GM12878 (cell line): ENCODE results near the gene HHAT. TPM values are rescaled to one million over a fixed set of nuclear protein-coding genes. Genes with fewer than 3 reads are reported as not detected.

ENCODE experiments used
- ATAC-seq: fragments of 200-7000 bp; cut with Tn5 transposase; 3 replicates; pipeline ENCODE4 v1.9.1; 2020; ENCODE audit warnings: mild to moderate bottlenecking, moderate library complexity
- BruUV-seq: library from RNA; stranded (reverse); fragments of 400-500 nt; replicated peaks from 2 replicates; lab custom pipeline; 2021; lab: Mats Ljungman, UMichigan
- CTCF ChIA-PET: fragments of 300-600 bp; sonication (Branson Sonifier 250); formaldehyde crosslinking; extraction: SDS; loops from one replicate; lab custom pipeline; 2021; ENCODE audit warnings: inconsistent platforms; lab: Yijun Ruan, JAX
- POLR2A ChIA-PET: fragments of 350-600 bp; formaldehyde crosslinking; extraction: SDS; loops from one replicate; lab custom pipeline; 2021; ENCODE audit warnings: inconsistent platforms; lab: Charles Lee
- RAD21 ChIA-PET: fragments of 300-600 bp; sonication (Branson Sonifier 250); formaldehyde crosslinking; loops from one replicate; lab custom pipeline; 2023; ENCODE audit warnings: antibody characterized with exemption; ENCODE audit not compliant: unreplicated experiment; lab: Charles Lee
- SMC1A ChIA-PET: fragments of 300-600 bp; sonication (Branson Sonifier 250); formaldehyde crosslinking; loops from one replicate; lab custom pipeline; 2023; ENCODE audit not compliant: unreplicated experiment, uncharacterized antibody; lab: Charles Lee
- DNase-seq: peaks from one replicate; pipeline ENCODE4 v3.0.0-alpha.2; 2011; ENCODE audit warnings: low read depth, low spot score
- FAIRE-seq: peaks from 3 replicates; lab custom pipeline; 2011; peaks lifted over from hg19 to GRCh38; lab: Jason Lieb, UNC
- H2AFZ ChIP-seq: 2 replicates; pipeline ENCODE4 v1.6.0; 2011; ENCODE audit warnings: low read depth, low read length, control low read depth; ENCODE audit not compliant: control insufficient read depth
- H3K27ac ChIP-seq: 2 replicates; pipeline ENCODE4 v1.5.1; 2011; ENCODE audit warnings: control low read depth; ENCODE audit not compliant: control insufficient read depth, insufficient read depth
- H3K27me3 ChIP-seq, 2 experiments: replicated peaks in 1 of 2; 2 replicates each; pipeline versions ENCODE4 v1.6.0 to v1.6.1; 2011; ENCODE audit warnings: low read length in 1 of 2; ENCODE audit not compliant: control insufficient read depth in 2 of 2, insufficient read depth in 2 of 2
- H3K36me3 ChIP-seq, 2 experiments: 2 replicates each; pipeline ENCODE4 v1.5.1; 2011; ENCODE audit warnings: low read length in 1 of 2; ENCODE audit not compliant: control insufficient read depth in 2 of 2, insufficient read depth in 2 of 2
- H3K4me1 ChIP-seq: 2 replicates; pipeline ENCODE4 v1.6.1; 2011; ENCODE audit warnings: mild to moderate bottlenecking, low read length, moderate library complexity, mixed read lengths; ENCODE audit not compliant: control insufficient read depth, insufficient read depth
- H3K4me2 ChIP-seq: 2 replicates; pipeline ENCODE4 v1.6.0; 2011; ENCODE audit warnings: control low read depth; ENCODE audit not compliant: control insufficient read depth, insufficient read depth
- H3K4me3 ChIP-seq: fragments of 200-600 bp; sonication (generic); 2 replicates; pipeline ENCODE4 v1.5.1; 2016
- H3K79me2 ChIP-seq: 2 replicates; pipeline ENCODE4 v1.6.0; 2011; ENCODE audit warnings: low read length; ENCODE audit not compliant: control insufficient read depth, insufficient read depth
- H3K9ac ChIP-seq: 2 replicates; pipeline ENCODE4 v1.8.0; 2011; ENCODE audit warnings: low read length, control low read depth, mixed read lengths; ENCODE audit not compliant: control insufficient read depth, insufficient read depth
- H3K9me3 ChIP-seq: replicated peaks from 3 replicates; pipeline ENCODE4 v1.5.1; 2011; ENCODE audit warnings: mild to moderate bottlenecking, low read length; ENCODE audit not compliant: control insufficient read depth, insufficient read depth
- H4K20me1 ChIP-seq: 2 replicates; pipeline ENCODE4 v1.6.0; 2011; ENCODE audit not compliant: control insufficient read depth, insufficient read depth
- ATF2 ChIP-seq: IDR thresholded peaks from 2 replicates; pipeline ENCODE4 v1.6.1; 2012; ENCODE audit warnings: low read length, inconsistent platforms
- ATF3 ChIP-seq: IDR thresholded peaks from 2 replicates; pipeline ENCODE4 v1.6.1; 2011; ENCODE audit warnings: low read depth, mild to moderate bottlenecking, low read length, moderate library complexity, borderline replicate concordance; ENCODE audit errors: extremely low read depth
- CREM ChIP-seq: IDR thresholded peaks from 2 replicates; pipeline ENCODE4 v1.6.1; 2014; ENCODE audit warnings: antibody characterized with exemption, low read depth
- HDGF ChIP-seq: fragments of 450-650 bp; IDR thresholded peaks from 2 replicates; pipeline ENCODE4 v1.6.1; 2016; ENCODE audit warnings: antibody characterized with exemption
- KDM1A ChIP-seq: fragments of 200-600 bp; sonication (generic); IDR thresholded peaks from 2 replicates; pipeline ENCODE4 v1.6.1; 2016; ENCODE audit warnings: borderline replicate concordance
- MEF2B ChIP-seq: fragments of 450-650 bp; IDR thresholded peaks from 2 replicates; pipeline ENCODE4 v1.6.1; 2018; ENCODE audit warnings: mild to moderate bottlenecking, moderate library complexity; ENCODE audit not compliant: partially characterized antibody, poor library complexity, severe bottlenecking
- MLLT1 ChIP-seq: fragments of 450-650 bp; IDR thresholded peaks from 2 replicates; pipeline ENCODE4 v1.6.1; 2016; ENCODE audit warnings: mild to moderate bottlenecking
- SMAD1 ChIP-seq: fragments of 450-650 bp; IDR thresholded peaks from 2 replicates; pipeline ENCODE4 v1.6.1; 2018; ENCODE audit warnings: mild to moderate bottlenecking, low read depth; ENCODE audit not compliant: partially characterized antibody
- STAT3 ChIP-seq: IDR thresholded peaks from 2 replicates; pipeline ENCODE4 v1.6.1; 2011; ENCODE audit warnings: low read depth, low read length, improper control_type of control experiment
- ZNF274 ChIP-seq: IDR thresholded peaks from one replicate; pipeline ENCODE4 v1.8.0; 2011; ENCODE audit not compliant: insufficient read length, insufficient read depth
- ZZZ3 ChIP-seq: IDR thresholded peaks from 2 replicates; pipeline ENCODE4 v1.6.1; 2011; ENCODE audit warnings: low read depth; ENCODE audit not compliant: control insufficient read depth, insufficient read length
- WGBS: methylation state at CpG from one replicate; pipeline ENCODE4 v1.1.6; 2016; ENCODE audit warnings: low lambda C conversion rate; ENCODE audit not compliant: insufficient replicate concordance, insufficient coverage; ENCODE audit errors: missing lambda C conversion rate; 5-methylcytosine and 5-hydroxymethylcytosine counted together
- in situ Hi-C: fragments of 300-500 bp; cut with MboI; formaldehyde crosslinking; loops from 9 replicates; pipeline ENCODE4 v1.14.3; 2018; ENCODE audit warnings: mixed read lengths
- intact Hi-C: fragments of 100-400 bp; cut with micrococcal nuclease; formaldehyde crosslinking; loops from one replicate; pipeline ENCODE4 v1.14.2; 2022; ENCODE audit not compliant: unreplicated experiment
- polyA plus RNA-seq, 11 experiments: library from polyadenylated mRNA; depleted of rRNA in 4 of 11; unstranded in 6 of 11; stranded (reverse) in 5 of 11; fragments of >200 nt; fragmentation: Nextera tagmentation in 4 of 11; fragmentation: Illumina TruSeq in 1 of 11; extraction: Ambion mirVana in 4 of 11; extraction: Trizol in 1 of 11; gene quantifications; 1 replicate in 1 of 11; 2 replicates in 10 of 11; pipeline versions ENCODE4 v1.2.1 to v1.2.3, GENCODE V29; 2011 to 2016; ENCODE audit warnings: inconsistent platforms in 2 of 11, missing spikeins in 2 of 11, low read depth in 1 of 11
- total RNA-seq, 4 experiments: library from RNA; depleted of rRNA in 3 of 4; stranded (reverse); fragments of >200 nt in 3 of 4; fragmentation: Illumina TruSeq in 1 of 4; extraction: Trizol in 1 of 4; gene quantifications; 2 replicates each; pipeline versions ENCODE4 v1.2.1 to v1.2.3, GENCODE V29; 2013 to 2021

HHAT gene
- total and polyA plus RNA-seq, 10 of the 15 experiments (the other 5 are each of a cell fraction or from before 2014, with no cell fraction given): 1.2 to 37.6 (median 2.6) TPM

GRCh38 chr1:210711825-210712612, 383.3 kb downstream of the HHAT start:
- no peak overlapping the region for H3K9ac ChIP-seq
- H3K79me2 ChIP-seq: no peaks in the 10 kb centered on the region
- H3K4me3 ChIP-seq: no peak overlapping the region
- H3K9me3 ChIP-seq: no peaks in the 10 kb centered on the region
- intact Hi-C loops (no loop called here), in situ Hi-C loops (no loop called here)
- BruUV-seq: no TSS peak
- no peak overlapping the region for H3K27ac ChIP-seq
- H3K36me3 ChIP-seq: no peaks in the 10 kb centered on the region
- 30% methylated on average over 7 of the region's 7 CpGs for WGBS
- ChIA-PET SMC1A (no interaction called here), POLR2A (no interaction called here), CTCF (no interaction called here), RAD21 (no interaction called here)
- ATAC-seq (no peak), FAIRE-seq (no peak), DNase-seq (no peak)
- H3K4me1 ChIP-seq: no peaks in the 10 kb centered on the region
- H3K4me2 ChIP-seq: no peak overlapping the region
- TF ChIP-seq HDGF (no peak), ZZZ3 (no peak), SMAD1 (no peak), ATF3 (no peak)
- no peak overlapping the region for H2AFZ ChIP-seq
- no peaks in the 10 kb centered on the region for H3K27me3 ChIP-seq
- no peaks in the 10 kb centered on the region for H4K20me1 ChIP-seq

GRCh38 chr1:210715072-210715471, 386.4 kb downstream of the HHAT start:
- H4K20me1 ChIP-seq: no peaks in the 10 kb centered on the region
- FAIRE-seq (no peak), ATAC-seq (no peak), DNase-seq (no peak)
- H3K9me3 ChIP-seq: no peaks in the 10 kb centered on the region
- no peak overlapping the region for H3K4me3 ChIP-seq
- ChIA-PET CTCF (no interaction called here), RAD21 (interaction anchor here (1.4 kb wide), 1 partner anchor 11 kb away, joined by 3 read pairs; no protein-coding TSS in a partner anchor), SMC1A (interaction anchor here (0.6 to 1.2 kb wide), 3 partner anchors 10 to 312 kb away, joined by 3 read pairs; no protein-coding TSS in a partner anchor), POLR2A (no interaction called here)
- no peak overlapping the region for H3K9ac ChIP-seq
- no peaks in the 10 kb centered on the region for H3K79me2 ChIP-seq
- no peaks in the 10 kb centered on the region for H3K36me3 ChIP-seq
- intact Hi-C loops: no loop called here
- H3K4me1 ChIP-seq: no peaks in the 10 kb centered on the region
- no peak overlapping the region for H3K4me2 ChIP-seq
- no peak overlapping the region for H2AFZ ChIP-seq
- BruUV-seq: no TSS peak
- H3K27ac ChIP-seq: no peak overlapping the region
- no peaks in the 10 kb centered on the region for H3K27me3 ChIP-seq
- in situ Hi-C loops: no loop called here
- no peak for TF ChIP-seq MLLT1
- no peak for TF ChIP-seq STAT3
- TF ChIP-seq MEF2B: no peak
- TF ChIP-seq ATF2: no peak
- TF ChIP-seq ZNF274: no peak
- no peak for TF ChIP-seq ZZZ3
- TF ChIP-seq CREM: no peak
- TF ChIP-seq KDM1A: no peak
